GM23248 (cell line): ENCODE measurements around the gene BTLA. TPM values are rescaled to one million over a fixed set of nuclear protein-coding genes. Genes with fewer than 3 reads are reported as not detected.
"Not testable (repeated sequence)": the region's sequence is repeated elsewhere in the genome, so short reads cannot be mapped to it uniquely, and the experiment has no call there.

Source experiments
- DNase-seq: peaks from one replicate; pipeline ENCODE4 v3.0.0-alpha.2; 2015
- H2AFZ ChIP-seq: fragments of 200-600 bp; sonication (generic); 2 replicates; pipeline ENCODE4 v1.6.1; 2016; ENCODE audit warnings: antibody characterized with exemption
- H3F3A ChIP-seq: fragments of 200-600 bp; sonication (generic); 2 replicates; pipeline ENCODE4 v1.6.1; 2016; ENCODE audit warnings: mild to moderate bottlenecking, antibody characterized with exemption, mixed run types; ENCODE audit not compliant: insufficient read depth
- H3K27ac ChIP-seq: fragments of 200-600 bp; sonication (generic); 2 replicates; pipeline ENCODE4 v1.5.1; 2016; ENCODE audit warnings: mild to moderate bottlenecking
- H3K27me3 ChIP-seq: fragments of 200-600 bp; sonication (generic); replicated peaks from 2 replicates; pipeline ENCODE4 v1.6.1; 2016; ENCODE audit warnings: mild to moderate bottlenecking; ENCODE audit not compliant: insufficient read depth
- H3K36me3 ChIP-seq: fragments of 200-600 bp; sonication (generic); 2 replicates; pipeline ENCODE4 v1.6.1; 2016; ENCODE audit warnings: low read depth, mild to moderate bottlenecking
- H3K4me1 ChIP-seq: fragments of 200-600 bp; sonication (generic); 2 replicates; pipeline ENCODE4 v1.6.1; 2016; ENCODE audit warnings: mild to moderate bottlenecking; ENCODE audit not compliant: insufficient read depth
- H3K4me2 ChIP-seq: fragments of 200-600 bp; sonication (generic); one replicate; pipeline ENCODE4 v1.6.1; 2016; ENCODE audit warnings: mild to moderate bottlenecking; ENCODE audit not compliant: unreplicated experiment
- H3K4me3 ChIP-seq: fragments of 200-600 bp; sonication (generic); 2 replicates; pipeline ENCODE4 v1.5.1; 2016; ENCODE audit warnings: mild to moderate bottlenecking
- H3K79me2 ChIP-seq: fragments of 200-600 bp; sonication (generic); 2 replicates; pipeline ENCODE4 v1.6.1; 2016; ENCODE audit warnings: mild to moderate bottlenecking; ENCODE audit not compliant: insufficient read depth
- H3K9ac ChIP-seq: fragments of 200-600 bp; sonication (generic); 2 replicates; pipeline ENCODE4 v1.6.1; 2016; ENCODE audit warnings: mild to moderate bottlenecking
- H3K9me2 ChIP-seq: fragments of 200-600 bp; sonication (generic); 2 replicates; pipeline ENCODE4 v1.6.1; 2016; ENCODE audit warnings: mixed run types, mild to moderate bottlenecking, moderate library complexity; ENCODE audit not compliant: insufficient read depth
- H3K9me3 ChIP-seq: fragments of 200-600 bp; sonication (generic); one replicate; pipeline ENCODE4 v1.6.1; 2017; ENCODE audit warnings: low read depth
- H4K20me1 ChIP-seq: fragments of 200-600 bp; sonication (generic); 2 replicates; pipeline ENCODE4 v1.6.0; 2016; ENCODE audit not compliant: insufficient read depth
- EZH2 ChIP-seq: fragments of 200-600 bp; sonication (generic); IDR thresholded peaks from 2 replicates; pipeline ENCODE4 v1.6.1; 2018; ENCODE audit warnings: antibody characterized with exemption, mild to moderate bottlenecking; ENCODE audit not compliant: insufficient read depth, poor library complexity, severe bottlenecking
- EZH2phosphoT487 ChIP-seq: fragments of 200-600 bp; sonication (generic); IDR thresholded peaks from 2 replicates; pipeline ENCODE4 v1.6.1; 2018; ENCODE audit warnings: antibody characterized with exemption, moderate library complexity, mild to moderate bottlenecking, low read depth; ENCODE audit not compliant: insufficient read depth
- WGBS, 2 experiments: methylation state at CpG; one replicate each; pipeline ENCODE4 v1.1.6; 2015 to 2017; ENCODE audit warnings: low lambda C conversion rate in 2 of 2, low coverage in 1 of 2; ENCODE audit errors: missing lambda C conversion rate in 2 of 2; 5-methylcytosine and 5-hydroxymethylcytosine counted together
- in situ Hi-C: fragments of 300-500 bp; cut with MboI; formaldehyde crosslinking; loops from 2 replicates; pipeline ENCODE4 v1.15.0; 2020
- polyA plus RNA-seq: library from polyadenylated mRNA; unstranded; fragments of >200 nt; fragmentation: Nextera tagmentation; extraction: Ambion mirVana; gene quantifications from 2 replicates; pipeline ENCODE4 v1.2.1, GENCODE V29; 2016
- total RNA-seq: library from RNA; depleted of rRNA; stranded (reverse); fragments of >200 nt; shearing (Covaris generic); gene quantifications from 2 replicates; pipeline ENCODE4 v1.2.3, GENCODE V29; 2014

BTLA gene
- total and polyA plus RNA-seq, 2 experiments from 2014 or later, result not detected

DNA sequence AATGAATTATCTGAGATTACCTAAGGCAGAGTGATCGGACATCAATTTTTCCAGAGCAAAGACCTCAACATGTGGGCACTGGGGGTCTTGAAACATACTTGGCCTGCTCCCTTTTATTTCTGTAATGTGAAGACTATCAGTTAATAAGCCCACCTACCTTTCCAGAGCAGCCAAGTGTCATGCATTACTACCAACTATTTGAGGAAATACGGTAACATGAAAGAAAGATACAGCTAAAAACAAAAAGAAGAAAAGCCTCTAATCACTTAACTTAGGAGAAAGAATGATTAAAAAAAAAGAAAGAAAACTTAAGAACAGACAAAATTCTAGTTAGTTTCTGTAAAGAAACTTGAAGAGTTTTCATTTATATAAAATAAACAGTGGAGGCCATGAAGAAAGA, 73.9 kb downstream of the BTLA start:
- Histone ChIP-seq H3K4me3 (no peak overlapping the region), H3K4me1 (no peaks in the 10 kb centered on the region), H3K4me2 (no peak overlapping the region), H3K9ac (no peak overlapping the region), H2AFZ (no peak overlapping the region), H3K9me2 (no peaks in the 10 kb centered on the region), H3K9me3 (no peaks in the 10 kb centered on the region), H3F3A (no peaks in the 10 kb centered on the region), H3K27me3 (0 out of 2 replicates have a peak, but pooled peaks cover 4% of the 10 kb centered on the region), H3K36me3 (no peaks in the 10 kb centered on the region), H4K20me1 (no peaks in the 10 kb centered on the region), H3K27ac (no peak overlapping the region), H3K79me2 (no peaks in the 10 kb centered on the region)
- 60 to 67% methylated on average over 2 of the region's 2 CpGs for WGBS, 2 experiments
- no peak for TF ChIP-seq EZH2
- no peak for DNase-seq
- in situ Hi-C loops, result no loop called here

DNA sequence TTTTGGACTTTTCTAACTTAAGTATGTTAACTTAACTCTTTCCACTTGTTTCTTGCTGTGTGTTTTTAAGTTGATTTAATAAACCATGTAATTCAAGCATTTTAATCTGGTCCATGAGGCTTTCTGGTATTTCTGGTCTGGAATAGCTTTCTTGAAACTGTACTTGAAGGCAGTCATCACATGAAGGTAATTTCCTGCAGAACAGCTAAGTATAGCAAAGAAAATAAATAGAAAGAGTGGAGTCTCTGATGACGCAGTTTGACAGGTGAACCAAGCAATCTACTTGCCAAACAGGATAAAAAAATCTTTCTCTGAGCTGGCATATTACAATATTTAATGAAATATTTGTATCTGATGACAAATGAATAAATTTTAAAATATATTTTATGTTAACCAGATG, 74.9 kb downstream of the BTLA start:
- H3K79me2 ChIP-seq, result no peaks in the 10 kb centered on the region
- 56 to 65% methylated on average over 1 of the region's 1 CpG for WGBS, 2 experiments

DNA sequence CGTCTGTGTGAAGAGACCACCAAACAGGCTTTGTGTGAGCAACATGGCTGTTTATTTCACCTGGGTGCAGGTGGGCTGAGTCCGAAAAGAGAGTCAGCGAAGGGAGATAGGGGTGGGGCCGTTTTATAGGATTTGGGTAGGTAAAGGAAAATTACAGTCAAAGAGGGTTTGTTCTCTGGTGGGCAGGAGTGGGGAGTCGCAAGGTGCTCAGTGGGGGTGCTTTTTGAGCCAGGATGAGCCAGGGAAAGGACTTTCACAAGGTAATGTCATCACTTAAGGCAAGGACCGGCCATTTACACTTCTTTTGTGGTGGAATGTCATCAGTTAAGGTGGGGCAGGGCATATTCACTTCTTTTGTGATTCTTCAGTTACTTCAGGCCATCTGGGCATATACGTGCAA, 76.4 kb downstream of the BTLA start:
- in situ Hi-C loops, result not testable (repeated sequence)

More for the DNA sequence above, 74.9 kb downstream of the BTLA start:
- H2AFZ ChIP-seq, result no peak overlapping the region
- H3K9me2 ChIP-seq, result no peaks in the 10 kb centered on the region
- H3K4me3 ChIP-seq, result no peak overlapping the region
- H3K27ac ChIP-seq, result no peak overlapping the region
- H3K27me3 ChIP-seq, result 0 out of 2 replicates have a peak, but pooled peaks cover 4% of the 10 kb centered on the region
- H3K4me1 ChIP-seq, result no peaks in the 10 kb centered on the region
- no peak overlapping the region for H3K4me2 ChIP-seq
- TF ChIP-seq EZH2phosphoT487, result no peak
- TF ChIP-seq EZH2, result no peak
- DNase-seq, result no peak
- no peak overlapping the region for H3K9ac ChIP-seq
- no peaks in the 10 kb centered on the region for H3K9me3 ChIP-seq
- no peaks in the 10 kb centered on the region for H4K20me1 ChIP-seq
- no peaks in the 10 kb centered on the region for H3F3A ChIP-seq
- in situ Hi-C loops, result no loop called here
- H3K36me3 ChIP-seq, result no peaks in the 10 kb centered on the region

DNA sequence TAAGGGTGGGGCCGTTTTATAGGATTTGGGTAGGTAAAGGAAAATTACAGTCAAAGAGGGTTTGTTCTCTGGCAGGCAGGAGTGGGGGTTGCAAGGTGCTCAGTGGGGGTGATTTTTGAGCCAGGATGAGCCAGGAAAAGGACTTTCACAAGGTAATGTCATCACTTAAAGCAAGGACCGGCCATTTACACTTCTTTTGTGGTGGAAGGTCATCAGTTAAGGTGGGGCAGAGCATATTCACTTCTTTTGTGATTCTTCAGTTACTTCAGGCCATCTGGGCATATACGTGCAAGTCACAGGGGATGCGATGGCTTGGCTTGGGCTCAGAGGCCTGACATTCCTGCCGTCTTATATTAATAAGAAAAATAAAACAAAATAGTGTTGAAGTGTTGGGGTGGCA, 80.7 kb downstream of the BTLA start:
- H3K36me3 ChIP-seq, H3K9ac ChIP-seq, H3F3A ChIP-seq, H3K9me3 ChIP-seq, DNase-seq, H3K4me2 ChIP-seq, H3K27ac ChIP-seq, in situ Hi-C loops, H3K79me2 ChIP-seq, H2AFZ ChIP-seq, H3K27me3 ChIP-seq, H3K4me1 ChIP-seq, H4K20me1 ChIP-seq, H3K9me2 ChIP-seq, H3K4me3 ChIP-seq: not testable (repeated sequence)
- whole genome bisulfite sequencing, 2 experiments, result 40 to 51% methylated on average over 4 to 5 of the region's 5 CpGs

More for the DNA sequence above, 76.4 kb downstream of the BTLA start:
- not testable (repeated sequence) for H3K9me2 ChIP-seq, H3K9me3 ChIP-seq, H3K9ac ChIP-seq, H2AFZ ChIP-seq, DNase-seq, H3K4me1 ChIP-seq, H3K27ac ChIP-seq, H3K4me2 ChIP-seq, H4K20me1 ChIP-seq, H3K4me3 ChIP-seq, H3F3A ChIP-seq, H3K27me3 ChIP-seq, H3K36me3 ChIP-seq, H3K79me2 ChIP-seq
- 44 to 46% methylated on average over 6 of the region's 7 CpGs for WGBS, 2 experiments

DNA sequence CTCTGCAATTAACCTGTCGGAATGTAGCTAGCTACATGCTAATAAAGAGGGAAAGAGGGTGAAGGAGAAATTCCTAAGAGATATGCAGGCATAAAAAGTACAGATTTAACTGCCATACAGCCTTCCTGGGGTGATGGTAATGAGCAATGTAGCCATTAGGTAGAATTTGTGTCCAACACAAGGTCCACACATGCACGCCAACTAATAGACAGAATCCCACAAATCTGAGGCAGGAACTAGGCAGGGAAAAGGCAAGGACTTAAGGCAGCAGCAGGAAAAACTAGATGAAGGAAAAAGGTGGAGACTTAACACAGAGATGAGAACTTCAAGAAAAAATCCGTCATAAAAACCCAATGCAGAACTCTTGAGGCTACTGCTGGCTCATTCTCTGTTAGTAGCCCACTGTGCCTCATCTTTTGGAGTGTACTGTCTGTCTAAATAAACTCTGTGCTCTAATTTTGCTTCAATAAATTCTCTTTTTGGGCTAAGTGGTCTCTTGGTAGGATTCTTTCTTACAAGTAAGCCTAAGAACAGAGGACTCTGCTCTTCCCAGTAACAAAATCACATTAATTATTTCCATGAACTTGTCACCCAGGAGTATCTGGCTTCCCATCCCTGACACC, 81.5 kb downstream of the BTLA start:
- no peak overlapping the region for H3K9ac ChIP-seq
- no peaks in the 10 kb centered on the region for H3K79me2 ChIP-seq
- H3K9me2 ChIP-seq, result no peaks in the 10 kb centered on the region
- no peak overlapping the region for H2AFZ ChIP-seq
- H3K9me3 ChIP-seq, result no peaks in the 10 kb centered on the region
- no peak for DNase-seq
- H3K4me3 ChIP-seq, result no peak overlapping the region
- H3K27ac ChIP-seq, result no peak overlapping the region
- WGBS, 2 experiments, result 33 to 49% methylated on average over 3 of the region's 3 CpGs
- H4K20me1 ChIP-seq, result no peaks in the 10 kb centered on the region
- H3K4me1 ChIP-seq, result no peaks in the 10 kb centered on the region
- H3K4me2 ChIP-seq, result no peak overlapping the region
- H3F3A ChIP-seq, result no peaks in the 10 kb centered on the region
- no peaks in the 10 kb centered on the region for H3K36me3 ChIP-seq
- H3K27me3 ChIP-seq, result no peaks in the 10 kb centered on the region
- in situ Hi-C loops, result no loop called here
- TF ChIP-seq EZH2 (no peak), EZH2phosphoT487 (no peak)
